GM12801 (cell line): ENCODE measurements around the gene ABI3BP.

Experiments used
- TF ChIP-seq, protein P1 (sequence below): IDR thresholded peaks from one replicate; pipeline ENCODE4 v1.5.1; 2011; ENCODE audit warnings: control low read depth; ENCODE audit not compliant: insufficient read length; ENCODE audit errors: extremely low read depth

ABI3BP gene

GRCh38 chr3:100703865-100704264 lies 289.4 kb downstream of the ABI3BP start:
- TF ChIP-seq, protein P1, sequence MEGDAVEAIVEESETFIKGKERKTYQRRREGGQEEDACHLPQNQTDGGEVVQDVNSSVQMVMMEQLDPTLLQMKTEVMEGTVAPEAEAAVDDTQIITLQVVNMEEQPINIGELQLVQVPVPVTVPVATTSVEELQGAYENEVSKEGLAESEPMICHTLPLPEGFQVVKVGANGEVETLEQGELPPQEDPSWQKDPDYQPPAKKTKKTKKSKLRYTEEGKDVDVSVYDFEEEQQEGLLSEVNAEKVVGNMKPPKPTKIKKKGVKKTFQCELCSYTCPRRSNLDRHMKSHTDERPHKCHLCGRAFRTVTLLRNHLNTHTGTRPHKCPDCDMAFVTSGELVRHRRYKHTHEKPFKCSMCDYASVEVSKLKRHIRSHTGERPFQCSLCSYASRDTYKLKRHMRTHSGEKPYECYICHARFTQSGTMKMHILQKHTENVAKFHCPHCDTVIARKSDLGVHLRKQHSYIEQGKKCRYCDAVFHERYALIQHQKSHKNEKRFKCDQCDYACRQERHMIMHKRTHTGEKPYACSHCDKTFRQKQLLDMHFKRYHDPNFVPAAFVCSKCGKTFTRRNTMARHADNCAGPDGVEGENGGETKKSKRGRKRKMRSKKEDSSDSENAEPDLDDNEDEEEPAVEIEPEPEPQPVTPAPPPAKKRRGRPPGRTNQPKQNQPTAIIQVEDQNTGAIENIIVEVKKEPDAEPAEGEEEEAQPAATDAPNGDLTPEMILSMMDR = no peak

- TF ChIP-seq, protein P1 = no peak
Measured at GRCh38 chr3:100702980-100703345, 290.3 kb downstream of the ABI3BP start.

GRCh38 chr3:100702082-100702979 lies 290.9 kb downstream of the ABI3BP start:
- TF ChIP-seq, protein P1 = no peak

- TF ChIP-seq, protein P1 = no peak
Measured at GRCh38 chr3:100700708-100701107, 292.5 kb downstream of the ABI3BP start.
